HG03039 (cell line): Measurements from ENCODE around the gene EMILIN3.

Experiments
- ATAC-seq: cut with Tn5 transposase; IDR thresholded peaks from one replicate; pipeline ENCODE4 v1.9.1; 2021; ENCODE audit warnings: mild to moderate bottlenecking, moderate library complexity; ENCODE audit not compliant: unreplicated experiment

The EMILIN3 gene

GRCh38 chr20:41392871-41393704 lies 26.5 kb upstream of the EMILIN3 start:
- ATAC-seq = no peak

GRCh38 chr20:41392295-41392694 lies 25.7 kb upstream of the EMILIN3 start:
- ATAC-seq = no peak

- no peak for ATAC-seq
Observed at GRCh38 chr20:41391587-41392001, 25.0 kb upstream of the EMILIN3 start.

GRCh38 chr20:41390889-41391288 lies 24.3 kb upstream of the EMILIN3 start:
- ATAC-seq = no peak

GRCh38 chr20:41387444-41387851 lies 20.8 kb upstream of the EMILIN3 start:
- ATAC-seq = no peak

GRCh38 chr20:41386502-41387427 lies 20.1 kb upstream of the EMILIN3 start:
- no peak for ATAC-seq

GRCh38 chr20:41382791-41383305 lies 16.2 kb upstream of the EMILIN3 start:
- no peak for ATAC-seq

- ATAC-seq = no peak
Observed at GRCh38 chr20:41380551-41381193, 14.1 kb upstream of the EMILIN3 start.

- no peak for ATAC-seq
Observed at GRCh38 chr20:41379551-41379950, 12.9 kb upstream of the EMILIN3 start.

GRCh38 chr20:41377275-41377674 lies 10.7 kb upstream of the EMILIN3 start:
- ATAC-seq = no peak

GRCh38 chr20:41376349-41376748 lies 9.7 kb upstream of the EMILIN3 start:
- ATAC-seq = no peak

GRCh38 chr20:41375846-41376245 lies 9.2 kb upstream of the EMILIN3 start:
- no peak for ATAC-seq

- no peak for ATAC-seq
Observed at GRCh38 chr20:41373931-41374920, 7.6 kb upstream of the EMILIN3 start.

- ATAC-seq = no peak
Observed at GRCh38 chr20:41373251-41373783, 6.7 kb upstream of the EMILIN3 start.

GRCh38 chr20:41371371-41371770 lies 4.8 kb upstream of the EMILIN3 start:
- no peak for ATAC-seq

GRCh38 chr20:41370176-41370575 lies 3.6 kb upstream of the EMILIN3 start:
- no peak for ATAC-seq

GRCh38 chr20:41369673-41370072 lies 3.1 kb upstream of the EMILIN3 start:
- ATAC-seq = no peak

- ATAC-seq = no peak
Observed at GRCh38 chr20:41367956-41368355, 1.3 kb upstream of the EMILIN3 start.

GRCh38 chr20:41367393-41367695 lies 726 bp upstream of the EMILIN3 start:
- no peak for ATAC-seq
